SKM-1 treated with dmso at 0.1 percent for 144 hours (cell line): ENCODE data around the gene CGB7.
"Not testable (repeated sequence)": the region's sequence is repeated elsewhere in the genome, so short reads cannot be mapped to it uniquely, and the experiment has no call there.

ENCODE experiments used
- DNase-seq: peaks from one replicate; lab custom pipeline; 2025; ENCODE audit not compliant: unreplicated experiment; lab: John Stamatoyannopoulos, UW

Gene CGB7

DNA sequence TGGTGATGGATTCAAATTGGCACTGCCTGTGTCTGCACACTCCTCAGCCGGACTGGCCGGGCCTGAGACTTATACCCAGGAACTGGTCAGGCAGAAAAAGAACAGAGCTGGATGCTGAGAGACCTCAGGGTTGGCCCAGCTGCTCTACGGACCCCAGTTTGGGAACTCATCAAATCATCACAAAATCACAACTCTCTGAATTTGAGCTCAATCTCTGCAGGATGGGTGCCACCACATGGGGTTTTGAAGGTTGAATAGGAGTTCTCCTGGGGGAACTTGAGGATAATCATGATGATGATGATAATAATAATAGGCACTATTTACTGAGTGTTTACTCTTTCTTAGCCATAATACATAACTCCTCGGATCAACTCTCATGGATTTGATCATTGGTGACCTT lies 14.9 kb downstream of the CGB7 start:
- not testable (repeated sequence) for DNase-seq

GRCh38 chr19:49042177-49042576 lies 15.4 kb downstream of the CGB7 start:
- no peak for DNase-seq

- DNase-seq, result not testable (repeated sequence)
These were observed 17.8 kb downstream of the CGB7 start for GRCh38 chr19:49039736-49040135.

DNA sequence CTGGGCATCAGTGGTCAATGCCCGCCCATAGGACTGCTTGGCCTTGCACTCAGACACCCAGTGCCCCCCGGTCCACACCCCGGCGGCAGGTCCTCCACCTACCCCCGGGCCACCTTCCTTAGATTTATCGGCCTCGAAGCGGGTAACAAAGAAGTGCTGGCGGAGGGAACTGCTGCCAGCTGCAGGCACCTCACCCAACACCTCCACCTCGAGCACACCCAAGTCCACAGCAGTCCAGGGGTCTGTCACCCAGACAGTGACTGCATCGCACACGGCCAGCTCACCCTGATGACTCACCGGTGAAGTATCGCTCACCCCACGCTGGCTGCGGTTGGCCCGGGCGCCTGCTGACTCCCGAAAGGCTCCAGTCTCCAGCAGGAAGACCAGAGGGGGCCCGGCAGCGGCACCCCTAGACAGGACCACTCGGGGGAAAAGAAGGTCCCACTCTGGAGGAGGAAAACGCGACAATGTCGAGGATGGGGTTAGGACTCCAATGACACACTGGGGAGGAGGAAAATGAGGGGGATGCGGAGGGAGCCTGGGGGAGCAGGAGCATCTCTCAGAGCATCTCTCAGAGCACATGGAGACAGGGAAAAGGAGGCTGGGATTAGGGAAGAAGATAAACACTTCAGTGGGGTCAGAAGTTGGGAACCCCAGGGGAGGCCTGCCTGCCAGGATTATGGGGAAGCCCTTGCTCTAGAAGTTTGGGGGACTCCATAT lies 18.8 kb downstream of the CGB7 start:
- DNase-seq, result not testable (repeated sequence)

DNA sequence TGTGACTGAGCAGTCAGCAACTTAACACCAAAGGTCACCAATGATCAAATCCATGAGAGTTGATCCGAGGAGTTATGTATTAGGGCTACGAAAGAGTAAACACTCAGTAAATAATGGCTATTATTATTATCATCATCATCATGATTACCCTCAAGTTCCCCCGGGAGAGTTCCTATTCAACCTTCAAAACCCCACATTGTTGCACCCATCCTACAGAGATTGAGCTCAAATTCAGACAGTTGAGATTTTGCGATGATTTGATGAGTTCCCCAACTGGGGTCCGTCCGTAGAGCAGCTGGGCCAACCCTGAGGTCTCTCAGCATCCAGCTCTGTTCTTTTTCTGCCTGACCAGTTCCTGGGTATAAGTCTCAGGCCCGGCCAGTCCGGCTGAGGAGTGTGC lies 19.4 kb downstream of the CGB7 start:
- not testable (repeated sequence) for DNase-seq

DNA sequence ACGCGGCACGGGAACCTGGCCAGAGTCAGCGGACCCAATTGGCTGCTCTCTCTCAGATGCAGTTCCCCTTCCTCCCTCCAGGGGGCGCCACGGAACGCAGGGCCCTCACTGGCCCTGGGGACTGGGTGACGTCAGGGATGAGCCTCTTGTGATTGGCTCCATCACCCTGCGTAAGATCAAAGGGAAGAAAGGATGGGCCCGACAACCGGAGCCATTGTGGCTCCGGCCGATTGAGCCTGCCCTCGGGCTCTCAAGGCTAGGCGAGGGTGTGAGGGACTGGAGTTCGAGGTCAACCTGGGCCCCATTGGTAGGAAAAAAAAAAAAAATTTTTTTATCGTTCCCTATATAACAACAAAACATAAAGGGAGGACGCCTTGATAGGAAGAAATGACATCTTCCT lies 20.7 kb downstream of the CGB7 start, which contains the start of gene CGB1:
CGB1 (minus strand) TSS at position 81 of the 400 bp plus-strand sequence. CDS start 184 bp downstream, outside the sequence.
- not testable (repeated sequence) for DNase-seq

- DNase-seq, result not testable (repeated sequence)
These were observed 25.8 kb downstream of the CGB7 start, which contains the start of gene CGB2 for GRCh38 chr19:49031642-49032301. Gene CGB2 (plus strand): TSS chr19:49031890. CDS start chr19:49032096, 206 bp downstream.

DNA sequence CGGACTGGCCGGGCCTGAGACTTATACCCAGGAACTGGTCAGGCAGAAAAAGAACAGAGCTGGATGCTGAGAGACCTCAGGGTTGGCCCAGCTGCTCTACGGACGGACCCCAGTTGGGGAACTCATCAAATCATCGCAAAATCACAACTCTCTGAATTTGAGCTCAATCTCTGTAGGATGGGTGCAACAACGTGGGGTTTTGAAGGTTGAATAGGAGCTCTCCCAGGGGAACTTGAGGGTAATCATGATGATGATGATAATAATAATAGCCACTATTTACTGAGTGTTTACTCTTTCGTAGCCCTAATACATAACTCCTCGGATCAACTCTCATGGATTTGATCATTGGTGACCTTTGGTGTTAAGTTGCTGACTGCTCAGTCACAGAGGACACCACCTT lies 27.2 kb downstream of the CGB7 start:
- DNase-seq, result not testable (repeated sequence)

DNA sequence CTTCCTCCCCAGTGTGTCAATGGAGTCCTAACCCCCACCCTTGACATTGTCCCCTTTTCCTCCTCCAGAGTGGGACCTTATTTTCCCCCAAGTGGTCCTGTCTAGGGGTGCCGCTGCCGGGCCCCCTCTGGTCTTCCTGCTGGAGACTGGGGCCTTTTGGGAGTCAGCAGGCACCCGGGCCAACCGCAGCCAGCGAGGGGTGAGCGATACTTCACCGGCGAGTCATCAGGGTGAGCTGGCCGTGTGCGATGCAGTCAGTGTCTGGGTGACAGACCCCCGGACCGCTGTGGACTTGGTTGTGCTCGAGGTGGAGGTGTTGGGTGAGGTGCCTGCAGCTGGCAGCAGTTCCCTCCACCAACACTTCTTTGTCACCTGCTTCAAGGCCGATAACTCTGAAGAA lies 27.8 kb downstream of the CGB7 start:
- not testable (repeated sequence) for DNase-seq

GRCh38 chr19:49028686-49029085 lies 28.9 kb downstream of the CGB7 start:
- not testable (repeated sequence) for DNase-seq

DNA sequence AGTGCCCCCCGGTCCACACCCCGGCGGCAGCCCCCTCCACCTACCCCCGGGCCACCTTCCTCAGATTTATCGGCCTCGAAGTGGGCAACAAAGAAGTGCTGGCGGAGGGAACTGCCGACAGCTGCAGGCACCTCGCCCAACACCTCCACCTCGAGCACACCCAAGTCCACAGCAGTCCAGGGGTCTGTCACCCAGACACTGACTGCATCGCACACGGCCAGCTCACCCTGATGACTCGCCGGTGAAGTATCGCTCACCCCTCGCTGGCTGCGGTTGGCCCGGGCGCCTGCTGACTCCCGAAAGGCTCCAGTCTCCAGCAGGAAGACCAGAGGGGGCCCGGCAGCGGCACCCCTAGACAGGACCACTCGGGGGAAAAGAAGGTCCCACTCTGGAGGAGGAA lies 31.9 kb downstream of the CGB7 start:
- not testable (repeated sequence) for DNase-seq

- DNase-seq, result not testable (repeated sequence)
These were observed 32.5 kb downstream of the CGB7 start for GRCh38 chr19:49025088-49025487.

- DNase-seq, result not testable (repeated sequence)
These were observed 33.3 kb downstream of the CGB7 start, which contains the start of gene CGB3 for GRCh38 chr19:49024233-49024632. Gene CGB3 (minus strand): TSS chr19:49024333. CDS start chr19:49023971, 362 bp downstream.

DNA sequence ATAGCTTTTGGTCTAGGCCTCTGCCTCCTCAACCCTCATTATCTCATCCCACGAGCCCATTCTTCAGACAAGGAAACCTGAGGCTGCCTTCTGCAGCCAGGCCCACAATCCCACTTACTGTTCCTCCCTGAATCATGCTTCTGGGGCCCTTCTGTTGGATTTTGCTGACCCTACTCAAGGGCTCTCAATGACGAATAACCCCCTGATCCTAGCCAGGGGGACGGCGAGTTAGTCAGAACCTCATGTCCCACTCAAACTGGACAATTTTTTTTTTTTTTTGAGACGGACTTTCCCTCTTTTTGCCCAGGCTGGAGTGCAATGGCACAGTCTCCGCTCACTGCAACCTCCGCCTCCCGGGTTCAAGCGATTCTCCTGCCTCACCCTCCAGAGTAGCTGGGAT lies 35.4 kb downstream of the CGB7 start:
- DNase-seq, result no peak

DNA sequence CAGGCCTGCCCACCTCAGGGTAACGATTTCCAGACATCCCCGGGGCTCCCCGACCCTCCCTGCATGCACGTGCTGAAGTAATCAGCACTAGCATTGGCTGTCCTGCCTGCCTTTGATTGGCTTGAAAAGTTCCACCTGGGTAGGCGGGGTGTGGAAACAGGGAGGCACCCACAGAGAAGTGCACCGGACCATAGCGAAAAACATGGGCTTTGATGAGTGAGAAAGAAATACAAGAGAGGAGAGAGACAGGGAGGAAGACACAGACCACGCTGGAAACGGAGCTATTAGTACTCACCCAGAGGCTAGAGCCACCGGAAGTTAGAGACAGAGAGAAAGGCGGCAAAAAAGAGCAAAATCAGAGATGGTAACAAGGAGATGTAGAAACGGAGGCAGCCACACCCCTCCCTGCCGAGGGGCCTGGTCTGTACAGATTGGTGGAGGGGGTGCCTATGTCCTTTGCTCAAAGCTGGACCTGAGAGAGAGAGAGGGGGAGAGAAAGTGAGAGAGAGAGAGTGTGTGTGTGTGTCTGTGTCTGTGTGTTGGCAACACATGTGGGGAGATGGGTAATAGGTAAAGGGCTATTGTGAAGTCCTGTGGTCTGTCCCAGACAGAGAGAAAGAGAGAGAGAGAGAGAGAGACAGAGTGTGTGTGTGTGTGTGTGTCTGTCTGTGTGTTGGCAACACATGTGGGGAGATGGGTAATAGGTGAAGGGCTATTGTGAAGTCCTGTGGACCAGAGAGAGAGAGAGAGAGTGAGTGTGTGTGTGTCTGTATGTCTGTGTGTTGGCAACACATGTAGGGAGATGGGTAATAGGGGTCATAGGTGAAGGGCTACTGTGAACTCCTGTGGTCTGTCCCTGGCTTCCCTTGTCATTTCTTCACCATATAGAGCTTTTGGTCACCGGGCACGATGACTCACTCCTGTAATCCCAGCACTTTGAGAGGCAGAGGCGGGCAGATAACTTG lies 36.3 kb downstream of the CGB7 start:
- no peak for DNase-seq

GRCh38 chr19:49020342-49020741 lies 37.2 kb downstream of the CGB7 start:
- no peak for DNase-seq

- no peak for DNase-seq
These were observed 38.2 kb downstream of the CGB7 start for GRCh38 chr19:49019242-49019932.

- not testable (repeated sequence) for DNase-seq
These were observed 38.9 kb downstream of the CGB7 start for GRCh38 chr19:49018388-49019241.

GRCh38 chr19:49017666-49018351 lies 39.7 kb downstream of the CGB7 start:
- no peak for DNase-seq
